Naive thymus-derived CD4-positive, alpha-beta T cell (primary cell): ENCODE measurements around the gene TPD52L2. TPM values are rescaled to one million over a fixed set of nuclear protein-coding genes. Genes with fewer than 3 reads are reported as not detected.
A peak's percentile ranks its signal among the peaks of the same experiment; 100 is the strongest.

Experiments used
- ATAC-seq: fragments of 150-1000 bp; cut with Tn5 transposase; 2 replicates; pipeline ENCODE4 v1.10.0; 2021; ENCODE audit warnings: mild to moderate bottlenecking, moderate library complexity
- CTCF ChIA-PET: fragments of 350-600 bp; sonication (Branson Sonifier 250); formaldehyde crosslinking; loops from one replicate; lab custom pipeline; 2021; ENCODE audit warnings: antibody characterized with exemption; lab: Charles Lee
- POLR2A ChIA-PET: fragments of 350-600 bp; sonication (Branson Sonifier 250); formaldehyde crosslinking; loops from one replicate; lab custom pipeline; 2021; ENCODE audit warnings: antibody characterized with exemption, inconsistent platforms; lab: Charles Lee
- DNase-seq, 9 donors: peaks; one replicate each; pipeline versions ENCODE4 v3.0.0 to v3.0.0-alpha.2; 2020 to 2022; ENCODE audit warnings: mixed read lengths in 1 of 9
- H3K27ac ChIP-seq: one replicate; pipeline ENCODE4 v1.7.0; 2013; ENCODE audit warnings: mild to moderate bottlenecking, low read depth, low read length, moderate library complexity
- H3K27me3 ChIP-seq, 2 donors: one replicate each; pipeline ENCODE4 v1.7.0; 2013; ENCODE audit warnings: low read length in 2 of 2, mild to moderate bottlenecking in 2 of 2, moderate library complexity in 2 of 2; ENCODE audit not compliant: control insufficient read depth in 2 of 2, insufficient read depth in 2 of 2
- H3K36me3 ChIP-seq, 3 experiments: 1 replicate in 2 of 3; 2 replicates in 1 of 3; pipeline ENCODE4 v1.7.0; 2013; ENCODE audit warnings: low read length in 3 of 3, mild to moderate bottlenecking in 3 of 3, moderate library complexity in 1 of 3; ENCODE audit not compliant: insufficient read depth in 3 of 3, control insufficient read depth in 2 of 3
- H3K4me1 ChIP-seq, 2 donors: one replicate each; pipeline ENCODE4 v1.7.0; 2013; ENCODE audit warnings: low read length in 2 of 2, mild to moderate bottlenecking in 2 of 2, moderate library complexity in 1 of 2; ENCODE audit not compliant: control insufficient read depth in 2 of 2, insufficient read depth in 2 of 2
- H3K4me3 ChIP-seq: 2 replicates; pipeline ENCODE4 v1.7.0; 2013; ENCODE audit warnings: mild to moderate bottlenecking, low read length
- H3K9me3 ChIP-seq, 3 experiments: 1 replicate in 2 of 3; 2 replicates in 1 of 3; pipeline ENCODE4 v1.7.0; 2013; ENCODE audit warnings: low read length in 3 of 3; ENCODE audit not compliant: control insufficient read depth in 2 of 3
- H3K27ac Mint-ChIP-seq, 9 donors: one replicate each; pipeline ENCODE4 v1.8.0; 2020 to 2022; ENCODE audit warnings: mixed read lengths in 9 of 9, mild to moderate bottlenecking in 8 of 9, moderate library complexity in 5 of 9, inconsistent platforms in 2 of 9
- H3K27me3 Mint-ChIP-seq, 5 donors: one replicate each; pipeline ENCODE4 v1.8.0; 2021 to 2022; ENCODE audit warnings: mixed read lengths in 5 of 5, mild to moderate bottlenecking in 1 of 5
- H3K36me3 Mint-ChIP-seq, 5 donors: one replicate each; pipeline ENCODE4 v1.8.0; 2020 to 2022; ENCODE audit warnings: mixed read lengths in 5 of 5, mild to moderate bottlenecking in 3 of 5, inconsistent platforms in 1 of 5
- H3K4me1 Mint-ChIP-seq, 7 donors: one replicate each; pipeline ENCODE4 v1.8.0; 2020 to 2022; ENCODE audit warnings: mixed read lengths in 7 of 7, mild to moderate bottlenecking in 3 of 7, inconsistent platforms in 1 of 7
- H3K4me3 Mint-ChIP-seq, 10 donors: one replicate each; pipeline ENCODE4 v1.8.0; 2020 to 2022; ENCODE audit warnings: mild to moderate bottlenecking in 10 of 10, mixed read lengths in 10 of 10, moderate library complexity in 6 of 10, inconsistent platforms in 2 of 10
- H3K9me3 Mint-ChIP-seq, 11 donors: one replicate each; pipeline ENCODE4 v1.8.0; 2020 to 2022; ENCODE audit warnings: mixed read lengths in 11 of 11, mild to moderate bottlenecking in 4 of 11, inconsistent platforms in 1 of 11, moderate library complexity in 1 of 11
- intact Hi-C, 2 donors: fragments of 100-400 bp; cut with micrococcal nuclease; formaldehyde crosslinking; loops; one replicate each; pipeline ENCODE4 v1.15.1; 2023
- polyA plus RNA-seq, 2 donors: library from polyadenylated mRNA; unstranded; fragments of 300-500 nt; fragmentation: Illumina TruSeq; gene quantifications; one replicate each; pipeline ENCODE4 v1.2.3, GENCODE V29; 2021
- total RNA-seq, 6 experiments: library from RNA in 5 of 6; stranded (reverse) in 5 of 6; gene quantifications; 1 replicate in 5 of 6; 2 replicates in 1 of 6; pipeline ENCODE4 v1.2.3 and lab custom pipeline; 2021 to 2026

Gene TPD52L2
- total and polyA plus RNA-seq, 7 experiments from 2014 or later = 33.7 to 84.0 (median 47.5) TPM

DNA sequence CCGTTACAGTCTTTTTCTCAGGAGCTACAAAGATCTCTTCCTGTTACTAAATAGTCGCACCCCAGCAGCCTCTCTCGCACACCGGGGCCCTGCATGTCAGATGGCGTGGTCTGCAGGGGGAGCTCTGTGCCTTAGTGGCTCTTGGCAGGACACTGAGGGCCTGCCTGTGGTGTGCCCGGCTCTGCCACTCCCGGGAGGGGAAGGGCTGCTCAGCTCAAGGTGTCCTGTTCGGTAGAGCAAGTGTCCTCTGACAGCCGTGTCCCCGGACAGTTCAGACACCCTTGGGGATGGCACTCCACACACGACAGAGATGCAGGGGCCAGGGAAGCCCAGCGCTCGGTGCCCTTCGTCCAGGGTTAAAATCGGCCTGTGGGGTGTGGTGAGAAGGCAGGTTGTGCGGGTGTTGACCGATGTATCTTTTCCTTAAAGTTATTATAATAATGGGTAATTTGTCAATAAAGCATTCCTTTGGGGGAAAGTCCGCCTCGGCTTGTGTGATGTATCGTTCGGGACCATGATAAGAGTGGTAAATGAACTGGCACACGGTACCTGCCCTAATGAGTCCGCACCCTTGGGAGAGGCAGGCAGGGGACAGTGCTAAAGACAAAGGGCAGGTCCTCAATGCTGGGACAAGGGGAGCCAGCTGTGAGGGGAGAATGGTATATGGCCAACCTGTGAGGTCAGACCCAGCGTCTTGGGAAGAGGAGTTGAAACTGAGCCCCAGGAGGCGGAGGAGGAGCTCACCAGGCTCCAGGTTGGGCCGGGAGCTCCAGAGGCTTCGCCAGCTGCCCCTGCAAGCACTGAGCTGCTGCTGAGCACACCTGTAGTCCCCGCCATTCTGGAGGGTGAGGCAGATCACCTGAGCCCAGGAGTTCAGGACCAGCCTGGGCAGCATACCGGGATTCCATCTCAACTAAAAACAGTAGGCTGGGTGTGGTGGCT is 26.3 kb downstream of the TPD52L2 start:
- Histone ChIP-seq H3K4me3 (no peak overlapping the region), H3K36me3 (peaks cover 0 to 45% (median 4%) of the 10 kb centered on the region in 3 experiments), H3K4me1 (peaks cover under 1 to 3% of the 10 kb centered on the region in 2 donors), H3K27me3 (no peaks in the 10 kb centered on the region), H3K9me3 (no peaks in the 10 kb centered on the region), H3K27ac (no peak overlapping the region)
- ChIA-PET POLR2A (interaction anchor here (0.7 to 1.6 kb wide), 2 partner anchors 10 to 1040 kb away, joined by 3 read pairs; no protein-coding TSS in a partner anchor), CTCF (no interaction called here)
- intact Hi-C loops = loop anchor here in 1 of 2 donors (10.0 kb wide), 1 partner anchor 173 kb away; the partner anchor contains the start of gene TCEA2
- no peak overlapping the region for H3K4me3 Mint-ChIP-seq
- peaks cover 10 to 17% (median 14%) of the 10 kb centered on the region in 7 donors for H3K4me1 Mint-ChIP-seq
- H3K36me3 Mint-ChIP-seq = peaks cover 0 to 20% (median 4%) of the 10 kb centered on the region in 5 donors
- no peak for DNase-seq
- peaks cover 0 to 2% (median 0%) of the 10 kb centered on the region in 5 donors for H3K27me3 Mint-ChIP-seq
- H3K9me3 Mint-ChIP-seq = no peaks in the 10 kb centered on the region
- ATAC-seq = no peak
- H3K27ac Mint-ChIP-seq = peak overlapping the region in 2 of 9 donors; percentile 28 to 52

DNA sequence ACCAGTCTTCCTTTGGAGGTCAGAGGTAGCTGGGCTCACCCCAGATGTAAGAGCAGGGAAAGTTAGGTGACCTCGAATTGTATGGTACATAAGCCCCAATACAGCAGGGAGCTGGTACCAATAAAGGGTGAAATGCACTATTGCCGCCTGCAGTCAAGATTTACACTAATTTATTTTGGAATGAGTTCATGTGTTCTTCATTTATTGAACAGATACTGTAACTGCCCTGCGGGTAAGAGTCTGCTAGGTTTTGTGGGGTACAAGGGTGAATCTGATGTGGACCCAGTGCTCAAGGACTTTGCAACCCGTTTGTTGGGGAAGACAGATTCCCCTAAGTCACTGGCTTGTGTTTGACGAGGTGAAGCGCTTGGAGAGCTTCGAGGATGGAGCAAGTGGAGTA is 27.3 kb downstream of the TPD52L2 start:
- Mint-ChIP-seq H3K27me3 (peaks cover 0 to 2% (median 0%) of the 10 kb centered on the region in 5 donors), H3K4me1 (peaks cover 18 to 28% (median 23%) of the 10 kb centered on the region in 7 donors), H3K4me3 (peak overlapping the region in 1 of 10 donors; percentile 1), H3K27ac (peak overlapping the region in 2 of 9 donors; percentile 39 to 74), H3K36me3 (peaks cover 0 to 17% (median 4%) of the 10 kb centered on the region in 5 donors), H3K9me3 (no peaks in the 10 kb centered on the region)
- no peaks in the 10 kb centered on the region for H3K27me3 ChIP-seq
- no peak overlapping the region for H3K27ac ChIP-seq
- intact Hi-C loops = loop anchor here in 1 of 2 donors (10.0 kb wide), 1 partner anchor 172 kb away; the partner anchor contains the start of gene TCEA2
- no peak overlapping the region for H3K4me3 ChIP-seq
- ATAC-seq (no peak), DNase-seq (no peak)
- CTCF ChIA-PET = interaction anchor here (0.6 kb wide), 1 partner anchor 35 kb away, joined by 3 read pairs; no protein-coding TSS in a partner anchor
- H3K36me3 ChIP-seq = peaks cover 0 to 37% (median 4%) of the 10 kb centered on the region in 3 experiments
- H3K4me1 ChIP-seq = peaks cover 7 to 13% of the 10 kb centered on the region in 2 donors
- POLR2A ChIA-PET = interaction anchor here (0.8 kb wide), 1 partner anchor 27 kb away, joined by 3 read pairs; the partner anchor contains the start of gene TPD52L2
- no peaks in the 10 kb centered on the region for H3K9me3 ChIP-seq

DNA sequence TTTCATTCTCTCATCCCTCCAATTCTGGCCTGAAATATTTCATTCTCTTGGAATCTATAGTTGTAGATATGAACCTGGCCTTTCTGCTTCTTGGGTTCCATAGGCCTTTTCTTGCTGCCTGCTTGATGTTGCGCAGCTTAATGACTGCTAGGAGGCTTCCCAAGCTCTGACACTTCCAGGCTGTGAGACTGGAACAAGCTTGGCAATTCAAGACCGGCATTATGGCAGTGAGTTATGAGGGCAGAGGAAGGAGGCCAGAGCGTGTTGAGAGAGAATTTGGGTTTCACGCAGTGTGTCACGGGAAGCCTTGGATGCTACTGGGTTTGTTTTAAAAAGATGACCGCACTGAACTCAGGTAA is 28.9 kb downstream of the TPD52L2 start:
- Histone ChIP-seq H3K9me3 (no peaks in the 10 kb centered on the region), H3K27ac (peak overlapping the region; percentile 45), H3K27me3 (no peaks in the 10 kb centered on the region), H3K36me3 (peaks cover 0 to 31% (median 4%) of the 10 kb centered on the region in 3 experiments), H3K4me1 (peaks cover 16 to 21% of the 10 kb centered on the region in 2 donors), H3K4me3 (no peak overlapping the region)
- ATAC-seq = no peak
- POLR2A ChIA-PET = interaction anchor here (0.6 to 1.1 kb wide), 6 partner anchors 10 to 373 kb away, joined by 3 to 4 read pairs (median 3); no protein-coding TSS in a partner anchor
- CTCF ChIA-PET = interaction anchor here (0.5 kb wide), 1 partner anchor 53 kb away, joined by 3 read pairs; no protein-coding TSS in a partner anchor
- intact Hi-C loops = loop anchor here (1.0 to 10.0 kb wide), 5 partner anchors 15 to 171 kb away; partner anchors contain the start of genes TPD52L2 (in 2 of the 2), UCKL1 (in 2 of the 2), SAMD10 (in 1 of the 2) and TCEA2 (in 1 of the 2)
- H3K36me3 Mint-ChIP-seq = peaks cover 0 to 22% (median 4%) of the 10 kb centered on the region in 5 donors
- peak overlapping the region; percentile 49 to 98 (median 78) for H3K27ac Mint-ChIP-seq
- H3K4me1 Mint-ChIP-seq = peaks cover 31 to 43% (median 38%) of the 10 kb centered on the region in 7 donors
- H3K9me3 Mint-ChIP-seq = no peaks in the 10 kb centered on the region
- peaks cover 0 to 2% (median 0%) of the 10 kb centered on the region in 5 donors for H3K27me3 Mint-ChIP-seq
- peak overlapping the region; percentile 72 to 94 (median 88) for H3K4me3 Mint-ChIP-seq
- no peak for DNase-seq

DNA sequence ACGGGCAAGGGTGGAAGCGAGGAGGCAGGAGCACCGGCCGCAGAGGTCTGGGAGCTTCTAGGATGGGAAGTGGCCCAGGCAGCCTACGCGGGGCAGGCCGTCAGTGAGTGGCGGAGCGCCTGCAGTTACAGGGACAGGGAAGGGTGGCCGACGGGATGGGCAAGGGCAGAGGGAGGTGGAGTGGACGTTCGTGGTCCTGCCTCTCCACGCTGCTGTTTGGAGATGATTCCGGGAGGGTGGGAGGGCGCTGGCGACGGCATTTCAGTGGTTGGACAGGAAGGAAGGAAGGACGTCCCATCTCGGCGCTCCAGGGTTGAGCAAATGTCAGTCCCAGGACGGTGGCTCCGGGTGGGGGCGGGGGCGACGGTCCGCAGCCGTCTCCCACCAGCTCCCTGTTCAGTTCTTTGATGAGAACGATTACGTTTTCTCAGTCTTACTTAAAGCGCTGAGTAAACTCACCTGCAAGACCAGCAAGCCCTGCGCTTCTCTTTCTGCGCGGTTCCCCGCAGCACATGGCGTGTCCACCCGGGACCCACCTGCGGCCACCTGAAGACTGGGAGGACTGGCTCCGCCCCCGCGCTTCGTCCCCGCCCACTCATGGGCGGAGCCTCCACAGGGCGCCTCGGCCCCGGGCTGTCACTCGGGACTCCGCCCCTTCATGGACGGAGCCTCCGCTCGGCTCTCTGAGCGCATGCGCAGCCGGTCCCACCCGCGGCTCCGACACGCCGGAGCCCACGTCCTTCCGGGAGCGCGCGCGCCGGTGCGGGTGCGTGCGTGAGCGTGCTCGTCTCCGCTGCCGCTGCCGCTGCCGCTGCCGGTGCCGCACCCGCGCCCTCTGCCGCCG is 29.5 kb downstream of the TPD52L2 start, which contains the start of gene DNAJC5:
TSS of gene DNAJC5 (plus strand) at position 769 of the 844 bp plus-strand sequence. CDS start 33,220 bp downstream, outside the sequence.
- Histone ChIP-seq H3K9me3 (no peaks in the 10 kb centered on the region), H3K27me3 (no peaks in the 10 kb centered on the region), H3K27ac (peak within 1 kb of the TSS; percentile 94), H3K4me1 (peaks cover 21% of the 10 kb centered on the region in 2 donors), H3K4me3 (peak within 1 kb of the TSS; percentile 56), H3K36me3 (peaks cover 0 to 25% (median 4%) of the 10 kb centered on the region in 3 experiments)
- POLR2A ChIA-PET = interaction anchor here (0.6 to 3.4 kb wide), 7 partner anchors 10 to 373 kb away, joined by 3 to 14 read pairs (median 3); no protein-coding TSS in a partner anchor
- peaks cover 0 to 19% (median 4%) of the 10 kb centered on the region in 5 donors for H3K36me3 Mint-ChIP-seq
- DNase-seq = peak; percentile 96 to 99 (median 98)
- ATAC-seq = peak; percentile 95
- no peaks in the 10 kb centered on the region for H3K9me3 Mint-ChIP-seq
- CTCF ChIA-PET = interaction anchor here (0.5 kb wide), 1 partner anchor 53 kb away, joined by 3 read pairs; no protein-coding TSS in a partner anchor
- H3K27me3 Mint-ChIP-seq = peaks cover 0 to 2% (median 0%) of the 10 kb centered on the region in 5 donors
- H3K4me3 Mint-ChIP-seq = peak within 1 kb of the TSS; percentile 86 to 99 (median 96)
- intact Hi-C loops = loop anchor here (1.0 to 10.0 kb wide), 8 partner anchors 14 to 341 kb away; partner anchors contain the start of genes TCEA2 (in 2 of the 2), TPD52L2 (in 2 of the 2), UCKL1 (in 2 of the 2) and ARFRP1 (in 1 of the 2)
- H3K4me1 Mint-ChIP-seq = peaks cover 34 to 49% (median 43%) of the 10 kb centered on the region in 7 donors
- H3K27ac Mint-ChIP-seq = peak within 1 kb of the TSS; percentile 94 to 98 (median 97)

DNA sequence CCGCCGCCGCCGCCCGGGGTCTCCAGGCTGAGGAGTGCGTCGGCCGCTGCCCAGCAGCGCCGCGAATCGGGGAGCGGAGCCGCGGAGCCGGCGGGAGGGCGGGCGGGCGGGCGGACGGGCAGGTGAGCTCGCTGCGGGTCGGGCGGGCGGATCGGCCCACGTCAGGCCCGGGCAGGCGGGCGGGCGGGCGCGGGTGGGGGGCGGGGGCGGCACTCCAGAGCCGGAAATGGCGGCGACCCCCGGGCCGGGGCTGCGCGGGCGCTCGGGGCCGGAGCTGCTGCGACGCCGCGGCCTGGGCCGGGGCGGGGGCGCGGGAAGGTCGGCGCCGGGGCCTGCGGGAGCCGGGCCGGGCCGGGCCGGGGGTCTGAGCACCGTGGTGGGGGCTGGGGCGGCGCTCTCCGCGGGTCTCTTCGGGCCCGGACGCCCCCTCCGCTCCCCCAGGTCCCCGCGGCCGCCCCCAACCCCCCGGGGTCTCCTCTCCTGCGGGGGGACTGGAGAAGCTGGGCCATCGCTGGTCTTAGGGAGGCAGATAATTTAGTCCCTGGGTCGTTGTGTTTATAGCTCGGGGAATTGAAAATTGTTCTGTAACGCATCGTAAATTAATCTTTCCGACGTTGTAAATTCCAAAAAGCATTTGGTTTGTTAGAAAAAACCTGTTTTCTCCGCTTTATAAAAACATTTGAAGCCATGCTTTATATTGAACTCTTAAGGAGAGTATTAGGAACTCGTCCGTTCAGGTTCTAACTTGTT is 30.3 kb downstream of the TPD52L2 start:
- Histone ChIP-seq H3K9me3 (no peaks in the 10 kb centered on the region), H3K27me3 (no peaks in the 10 kb centered on the region), H3K36me3 (peaks cover 0 to 17% (median 4%) of the 10 kb centered on the region in 3 experiments), H3K4me3 (peak overlapping the region; percentile 54), H3K4me1 (peaks cover 21% of the 10 kb centered on the region in 2 donors), H3K27ac (peak overlapping the region; percentile 94)
- no peak for ATAC-seq
- Mint-ChIP-seq H3K36me3 (peaks cover 0 to 19% (median 4%) of the 10 kb centered on the region in 5 donors), H3K27ac (peak overlapping the region; percentile 94 to 98 (median 97)), H3K4me3 (peak overlapping the region; percentile 86 to 99 (median 96)), H3K4me1 (peaks cover 34 to 54% (median 46%) of the 10 kb centered on the region in 7 donors), H3K9me3 (no peaks in the 10 kb centered on the region), H3K27me3 (peaks cover 0 to 2% (median 0%) of the 10 kb centered on the region in 5 donors)
- CTCF ChIA-PET = interaction anchor here (1.0 to 2.1 kb wide), 4 partner anchors 13 to 162 kb away, joined by 3 to 8 read pairs (median 3); no protein-coding TSS in a partner anchor
- POLR2A ChIA-PET = interaction anchor here (0.7 to 3.4 kb wide), 15 partner anchors 9 to 374 kb away, joined by 3 to 14 read pairs (median 4); partner anchors contain the start of genes LIME1, PRPF6 and TPD52L2
- intact Hi-C loops = loop anchor here (1.0 to 10.0 kb wide), 5 partner anchors 13 to 342 kb away; partner anchors contain the start of genes TCEA2 (in 2 of the 2) and ARFRP1 (in 1 of the 2)
- DNase-seq = no peak
